HG03097 (cell line): ENCODE data around the gene DUSP12.

Source experiments
- ATAC-seq: cut with Tn5 transposase; IDR thresholded peaks from one replicate; pipeline ENCODE4 v1.9.1; 2021; ENCODE audit not compliant: unreplicated experiment, low FRiP score

DUSP12 gene

GRCh38 chr1:161726473-161727255 lies 22.9 kb upstream of the DUSP12 start:
- peak; percentile 40 for ATAC-seq

DNA sequence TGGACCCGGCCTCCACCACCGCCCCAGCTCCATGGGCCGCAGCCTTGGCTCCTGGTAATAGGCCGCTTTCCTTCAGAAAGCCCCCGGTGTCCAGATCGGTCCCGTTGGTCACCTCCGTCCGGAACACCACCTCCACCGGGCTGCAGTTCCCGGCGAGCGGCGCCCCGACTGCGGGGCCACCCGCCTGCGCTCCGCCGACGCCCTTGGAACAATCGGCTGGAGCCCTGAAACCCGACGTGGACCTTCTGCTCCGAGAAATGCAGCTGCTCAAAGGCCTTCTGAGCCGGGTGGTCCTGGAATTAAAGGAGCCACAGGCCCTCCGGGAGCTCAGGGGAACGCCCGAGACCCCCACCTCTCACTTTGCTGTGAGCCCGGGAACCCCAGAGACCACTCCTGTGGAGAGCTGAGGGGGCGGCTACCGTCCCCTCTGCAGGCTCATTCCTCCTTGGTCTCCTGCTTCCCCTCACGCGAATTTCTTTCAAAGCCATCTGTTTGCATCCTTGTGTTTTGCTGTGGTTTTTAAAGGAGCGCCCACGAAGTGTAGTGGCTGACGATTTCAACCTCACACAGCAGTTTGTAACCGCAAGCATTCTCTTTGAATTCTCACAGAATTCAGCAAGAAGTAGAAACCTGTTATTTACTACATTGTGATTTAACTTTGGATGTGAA lies 22.2 kb upstream of the DUSP12 start:
- peak; percentile 10 for ATAC-seq

- no peak for ATAC-seq
These were observed 21.0 kb upstream of the DUSP12 start for GRCh38 chr1:161728376-161729226.

- no peak for ATAC-seq
These were observed 19.5 kb upstream of the DUSP12 start for GRCh38 chr1:161730050-161730564.

GRCh38 chr1:161731241-161731640 lies 18.3 kb upstream of the DUSP12 start:
- ATAC-seq, result no peak

DNA sequence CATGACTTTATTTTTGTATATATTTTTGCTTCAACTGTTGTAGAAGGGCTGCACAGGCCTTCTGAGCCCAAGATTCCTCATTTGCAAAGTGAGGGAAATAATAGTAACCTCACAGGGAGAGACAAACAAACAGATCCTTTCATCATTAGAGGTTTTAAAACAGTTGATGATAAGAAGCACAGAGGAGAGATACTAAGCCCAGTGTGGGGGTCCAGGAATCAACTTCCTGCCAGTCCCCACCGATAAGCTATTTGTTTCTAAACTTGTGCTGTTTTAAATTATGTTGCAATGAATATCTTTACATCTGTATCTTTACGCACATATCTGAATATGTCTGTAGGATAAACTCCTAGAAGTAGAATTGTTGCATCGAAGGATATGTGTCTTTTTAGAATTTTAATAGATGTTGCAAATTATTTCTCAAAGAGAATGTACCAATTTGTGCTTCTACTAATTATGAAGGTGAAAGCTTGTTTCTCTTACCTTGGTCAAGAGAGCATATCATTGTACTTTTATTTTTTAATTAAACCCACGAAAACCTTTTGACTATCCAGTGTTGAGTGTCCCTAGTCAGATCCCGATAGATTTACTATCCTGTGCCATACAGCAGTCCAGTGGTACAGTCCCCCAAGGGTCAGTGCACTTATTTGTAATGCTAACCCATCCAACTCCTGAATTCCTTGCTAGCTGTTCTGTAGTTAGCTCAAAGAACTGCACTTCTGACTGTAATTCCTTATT lies 17.4 kb upstream of the DUSP12 start:
- no peak for ATAC-seq

DNA sequence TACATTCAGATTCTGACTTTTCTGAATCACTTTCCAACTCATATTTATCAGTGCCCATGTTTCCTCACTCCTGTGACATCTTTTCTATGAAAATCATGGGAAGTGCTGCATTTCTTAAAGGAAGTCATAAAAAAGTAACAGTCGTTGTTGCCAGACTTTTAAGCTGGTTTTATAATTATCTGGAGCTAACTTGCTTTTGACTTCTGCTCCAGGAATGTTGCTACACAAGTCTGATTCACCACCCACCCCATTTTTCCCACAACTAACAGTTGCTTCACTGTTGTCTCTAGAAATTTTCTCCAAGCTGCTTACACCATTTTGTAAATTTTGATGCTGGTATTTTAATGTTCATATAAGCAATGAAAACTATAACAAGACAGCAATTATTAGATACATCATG lies 16.1 kb upstream of the DUSP12 start:
- ATAC-seq, result no peak

GRCh38 chr1:161735837-161736236 lies 13.7 kb upstream of the DUSP12 start:
- ATAC-seq, result no peak

- ATAC-seq, result no peak
These were observed 13.1 kb upstream of the DUSP12 start for GRCh38 chr1:161736335-161736969.

GRCh38 chr1:161737625-161738024 lies 12.0 kb upstream of the DUSP12 start:
- ATAC-seq, result no peak

DNA sequence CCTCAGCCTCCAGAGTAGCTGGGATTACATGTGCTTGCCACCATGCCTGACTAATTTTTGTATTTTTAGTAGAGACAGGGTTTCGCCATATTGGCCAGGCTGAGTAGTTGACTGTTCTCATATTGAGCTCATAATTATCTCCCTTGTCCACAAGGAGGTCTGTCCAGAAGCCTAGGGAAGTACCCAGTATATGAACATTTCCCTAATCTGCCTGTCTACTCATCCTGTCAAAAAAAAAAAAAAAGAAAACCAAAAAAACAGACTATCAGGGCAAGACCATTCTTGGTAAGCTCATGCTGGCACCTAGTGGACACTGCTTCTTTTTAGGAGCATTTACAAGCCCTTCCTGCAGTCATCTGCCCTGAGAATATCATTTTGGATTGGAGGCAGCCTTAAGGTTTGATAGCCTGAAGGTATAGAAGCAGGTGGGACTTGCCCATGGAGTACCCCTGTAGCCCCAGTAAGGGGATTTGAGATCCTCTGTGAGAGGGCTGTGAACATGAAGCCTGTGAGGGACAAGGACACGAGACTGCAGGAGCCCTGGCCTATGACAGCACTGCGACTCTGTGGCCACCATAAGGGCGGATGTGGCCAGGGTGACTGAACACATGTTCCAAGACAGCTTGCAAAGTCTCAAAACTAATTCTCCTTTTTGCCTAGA lies 10.8 kb upstream of the DUSP12 start:
- peak; percentile 43 for ATAC-seq

DNA sequence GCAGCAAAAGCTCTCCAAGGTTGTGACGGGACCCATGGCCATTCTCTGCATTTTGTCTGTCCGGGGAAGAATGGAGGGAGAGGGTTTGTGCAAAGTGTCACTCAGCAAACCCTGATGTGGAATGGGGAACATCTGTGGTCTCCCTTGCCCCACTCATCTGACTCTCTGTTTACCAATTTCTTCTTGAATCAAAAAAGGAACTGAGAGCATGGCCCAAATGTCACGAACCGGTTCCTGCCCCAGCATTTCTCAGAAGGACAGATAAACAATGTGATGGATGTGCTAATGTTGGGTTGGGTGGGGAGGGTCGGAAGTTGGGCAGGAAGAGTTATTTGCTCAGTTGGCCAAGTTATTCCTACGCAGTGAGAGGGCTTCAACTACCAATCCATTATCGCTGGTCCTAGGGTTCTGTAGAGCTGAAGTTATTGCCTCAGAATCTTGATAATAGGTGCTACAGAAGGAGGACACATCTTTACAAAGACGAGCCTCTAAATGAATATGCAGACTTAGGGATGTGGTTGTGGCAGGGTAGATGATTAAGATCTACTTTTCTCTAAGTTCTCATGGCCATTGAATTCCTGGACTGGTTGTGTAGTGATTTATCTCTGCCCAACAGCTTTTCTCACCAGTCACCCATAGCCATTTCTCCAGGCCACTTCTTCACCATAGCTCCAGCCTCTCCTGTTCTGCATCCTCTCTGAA lies 9.6 kb upstream of the DUSP12 start:
- ATAC-seq, result no peak

DNA sequence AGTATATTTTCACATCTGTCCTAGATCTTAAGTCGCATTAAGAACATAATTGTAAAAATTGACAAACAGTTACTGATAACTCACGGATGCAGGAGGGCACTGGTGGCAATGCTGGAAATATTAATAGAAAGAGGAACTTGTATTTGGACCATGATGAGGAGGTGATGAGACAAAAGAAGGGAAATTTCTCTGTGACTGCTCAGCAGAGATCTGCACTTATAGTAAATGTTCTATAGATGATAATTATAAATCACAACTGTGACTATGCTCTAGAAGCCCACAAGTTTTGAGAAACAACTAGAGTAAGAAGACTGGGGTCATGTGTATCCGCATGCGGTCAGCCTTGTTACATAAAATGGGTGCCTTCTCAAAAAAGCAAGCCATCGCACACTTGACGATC lies 8.7 kb upstream of the DUSP12 start:
- ATAC-seq, result no peak

DNA sequence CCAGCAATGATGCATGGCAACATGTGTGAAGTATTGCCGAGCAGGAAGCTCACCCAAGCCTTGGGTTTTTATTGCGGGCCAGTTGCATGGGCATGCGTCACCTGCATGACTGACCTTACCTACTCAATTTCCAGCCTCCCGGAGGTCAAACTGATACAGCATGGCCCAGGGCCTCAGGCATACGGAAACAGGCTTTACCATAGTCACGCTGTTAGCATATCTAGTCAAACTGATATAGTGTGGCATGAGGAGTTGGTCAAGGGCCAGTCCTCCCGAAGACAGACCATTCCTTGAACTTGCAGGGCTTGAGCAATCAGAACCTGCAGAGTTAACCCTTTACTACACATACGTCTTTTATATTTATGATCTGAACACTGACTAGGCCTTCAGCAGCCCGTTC lies 6.4 kb upstream of the DUSP12 start:
- ATAC-seq, result no peak

GRCh38 chr1:161747801-161748200 lies 1.8 kb upstream of the DUSP12 start:
- ATAC-seq, result no peak

DNA sequence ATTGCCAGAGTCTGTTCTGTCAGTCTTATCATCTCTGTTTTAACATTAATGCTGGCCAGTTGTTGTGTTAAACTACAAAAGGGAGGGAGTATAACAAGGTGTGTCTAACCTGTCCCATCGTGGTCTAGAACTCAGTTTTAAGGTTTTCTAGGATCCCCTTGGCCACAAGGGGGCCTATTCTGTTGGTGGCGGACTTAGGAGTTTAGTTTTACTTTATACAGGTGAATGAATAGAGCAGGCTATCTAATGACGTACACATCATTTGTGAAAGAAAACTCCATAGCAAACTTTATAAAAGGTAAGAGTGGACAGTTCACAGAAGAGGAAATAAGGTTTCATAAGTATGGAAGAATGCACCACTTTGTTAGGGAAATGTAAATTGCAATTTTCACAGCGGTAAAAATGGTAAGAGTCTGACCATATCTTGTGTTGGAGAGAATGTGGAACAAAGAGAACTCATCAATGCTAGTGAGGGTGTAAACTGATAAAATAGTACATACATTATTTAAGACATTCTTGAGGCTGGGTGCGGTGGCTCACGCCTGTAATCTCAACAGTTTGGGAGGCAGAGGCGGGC lies 14.0 kb downstream of the DUSP12 start:
- no peak for ATAC-seq

DNA sequence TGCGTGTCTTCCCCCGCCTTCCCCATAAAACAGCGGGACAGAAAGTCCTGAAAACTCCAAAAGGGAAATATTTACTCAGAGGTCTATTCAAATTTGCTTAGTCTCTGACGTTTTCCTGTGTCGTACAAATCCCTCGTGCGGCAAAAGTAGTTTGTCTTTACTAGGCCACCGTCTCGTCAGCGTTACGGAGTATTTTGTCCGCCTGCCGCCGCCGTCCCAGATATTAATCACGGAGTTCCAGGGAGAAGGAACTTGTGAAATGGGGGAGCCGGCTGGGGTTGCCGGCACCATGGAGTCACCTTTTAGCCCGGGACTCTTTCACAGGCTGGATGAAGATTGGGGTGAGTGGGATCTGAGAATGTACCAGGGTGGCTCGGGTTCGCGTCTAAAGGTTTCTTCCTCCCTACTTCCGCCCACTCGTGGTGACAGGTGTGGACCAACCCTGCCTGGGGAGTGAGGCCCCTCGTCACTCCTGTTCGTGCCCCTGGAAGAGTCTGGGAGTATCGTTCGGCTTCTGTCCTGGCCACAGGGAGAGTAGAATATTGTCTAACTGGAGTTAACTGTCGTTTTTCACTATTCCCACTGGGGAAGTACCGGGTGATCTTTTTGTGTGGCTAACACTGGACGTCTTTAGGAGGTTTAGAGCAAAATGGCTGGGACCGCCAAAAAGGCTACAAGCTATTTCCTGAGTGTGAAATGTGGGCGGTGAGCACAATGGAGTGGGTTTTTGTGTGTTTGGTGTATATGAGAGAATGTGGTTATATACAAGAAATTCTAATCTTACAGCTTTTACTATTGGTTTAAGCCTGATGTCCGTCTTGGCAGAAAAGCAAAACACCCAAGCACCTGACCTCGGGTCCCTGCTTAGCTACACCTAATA lies 16.8 kb downstream of the DUSP12 start, which contains the start of gene ATF6:
Gene ATF6, plus strand, starts transcription at position 219 of the 880 bp plus-strand sequence. Its CDS starts 41 bp downstream, at position 260.
- ATAC-seq, result peak; percentile 55
